ENCODE measurements around the gene SERP2.
"Not testable (repeated sequence)": the region's sequence is repeated elsewhere in the genome, so short reads cannot be mapped to it uniquely, and the experiment has no call there.

The SERP2 gene

DNA sequence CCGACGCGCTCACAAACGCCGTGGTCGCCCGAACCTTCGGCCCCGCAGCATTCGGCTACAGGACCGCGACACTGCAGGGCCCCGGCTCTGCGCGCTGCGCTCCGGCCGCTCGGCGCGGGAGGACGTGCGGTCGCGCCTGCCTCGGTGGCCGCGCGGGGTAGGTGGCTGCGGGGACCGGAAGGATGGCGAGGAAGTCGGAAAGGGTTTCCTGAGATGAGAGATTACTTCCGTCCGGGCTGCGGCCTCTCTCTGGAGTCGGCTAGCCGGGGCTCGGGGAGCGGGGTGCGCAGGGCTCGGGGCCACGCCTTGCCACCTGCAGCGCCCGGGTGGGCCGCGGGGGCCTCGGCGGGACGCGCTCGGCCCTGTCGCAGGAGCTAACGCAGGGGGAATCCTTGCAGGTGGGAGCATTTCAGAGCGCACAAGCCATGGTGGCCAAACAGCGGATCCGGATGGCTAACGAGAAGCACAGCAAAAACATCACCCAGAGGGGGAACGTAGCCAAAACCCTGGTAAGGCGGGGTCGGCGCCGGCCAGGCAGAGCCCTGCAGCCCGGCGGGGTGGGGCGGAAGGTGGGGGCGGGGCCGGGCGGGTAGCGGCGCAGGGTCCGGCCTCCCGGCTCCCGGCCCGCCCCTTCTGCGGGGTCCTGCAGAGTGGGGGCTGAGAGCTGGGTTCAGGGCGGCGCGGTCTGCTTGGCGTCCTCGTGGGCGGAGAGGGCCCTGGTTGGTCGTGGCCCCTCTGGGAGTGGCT, at the start of gene SERP2:
TSS of gene SERP2 (plus strand) at position 224 of the 747 bp plus-strand sequence. CDS start at position 426, 202 bp downstream.
- DNase-seq (ENCODE audit: low spot score) = peak; percentile 62

DNA sequence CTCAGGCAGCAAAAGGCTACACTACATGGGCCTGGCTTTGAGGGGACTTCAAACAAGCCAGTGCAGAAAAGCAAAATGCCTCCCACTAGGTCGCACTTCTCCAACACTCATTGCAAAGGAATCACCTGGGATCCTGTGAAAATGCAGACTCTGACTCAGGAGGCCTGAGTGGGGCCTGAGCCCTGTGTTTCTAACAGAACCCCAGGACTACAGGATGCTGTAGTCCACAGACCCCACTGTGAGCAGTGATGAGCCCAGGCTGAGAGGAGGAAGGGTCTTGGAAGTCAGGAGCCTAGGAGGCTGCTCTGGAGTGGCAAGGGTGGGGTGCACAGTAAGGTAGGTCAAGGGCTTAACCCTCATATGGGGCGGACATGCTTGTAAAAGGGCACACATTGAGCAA, 46.7 kb upstream of the SERP2 start:
- no peak for DNase-seq (ENCODE audit: low spot score)

DNA sequence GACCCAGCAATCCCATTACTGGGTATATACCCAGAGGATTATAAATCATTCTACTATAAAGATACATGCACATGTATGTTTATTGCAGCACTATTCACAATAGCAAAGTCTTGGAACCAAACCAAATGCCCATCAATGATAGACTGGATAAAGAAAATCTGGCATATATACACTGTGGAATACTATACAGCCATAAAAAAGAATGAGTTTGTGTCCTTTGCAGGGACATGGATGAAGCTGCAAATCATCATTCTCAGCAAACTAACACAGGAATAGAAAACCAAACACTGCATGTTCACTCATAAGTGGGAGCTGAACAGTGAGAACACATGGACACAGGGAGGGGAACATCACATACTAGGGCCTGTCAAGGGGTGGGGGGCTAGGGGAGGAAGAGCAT, 44.6 kb upstream of the SERP2 start:
- not testable (repeated sequence) for DNase-seq (ENCODE audit: low spot score)

DNA sequence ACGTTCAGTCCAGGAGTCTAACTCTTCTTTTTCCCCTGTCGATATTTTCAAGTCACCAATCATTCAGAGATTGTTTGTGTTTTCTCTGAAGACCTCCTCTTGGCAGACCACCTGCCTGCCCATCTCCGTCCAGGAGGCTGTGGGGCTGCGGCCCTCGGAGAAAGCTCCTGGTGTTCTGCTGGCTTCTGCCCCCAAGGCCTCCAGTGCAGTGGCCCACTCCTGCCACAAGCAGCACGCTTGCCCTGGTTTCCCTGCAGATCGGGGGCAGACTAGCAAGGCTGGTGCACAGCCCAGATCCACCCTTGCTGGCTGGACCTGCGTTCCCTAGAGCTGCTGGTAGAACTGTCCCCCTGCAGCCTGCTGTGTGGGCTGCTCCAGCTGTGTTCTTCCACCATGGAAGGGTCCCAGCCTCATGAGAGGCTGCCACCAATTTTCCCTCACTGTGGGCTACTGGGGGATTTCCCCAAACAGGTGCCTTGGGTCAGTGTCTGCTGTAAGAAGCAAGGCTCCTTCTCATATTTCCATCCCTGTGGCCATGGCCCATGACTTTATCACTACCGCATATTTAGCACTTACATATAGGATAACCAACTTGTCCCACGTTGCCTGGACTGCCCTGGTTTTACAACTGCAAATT, 43.6 kb upstream of the SERP2 start:
- no peak for DNase-seq (ENCODE audit: low spot score)

DNA sequence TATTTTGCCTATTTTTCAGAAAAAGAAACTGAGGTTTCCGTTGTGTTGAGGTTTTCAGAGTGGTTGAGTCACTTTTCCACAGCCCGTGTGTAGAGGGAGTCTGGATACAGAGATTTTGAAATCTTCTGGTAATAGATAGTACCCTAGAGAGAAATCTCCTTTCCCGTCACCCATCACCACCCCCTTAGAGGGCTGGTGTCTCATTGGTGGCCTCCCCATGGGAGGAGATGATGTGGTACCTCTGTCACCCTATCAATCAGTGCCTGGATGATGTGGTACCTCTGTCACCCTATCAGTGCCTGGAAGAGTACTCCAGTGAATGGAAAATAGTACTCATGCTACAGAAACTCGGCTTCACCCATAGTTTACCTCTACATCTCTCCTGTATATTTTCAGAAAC, 42.2 kb upstream of the SERP2 start:
- DNase-seq (ENCODE audit: low spot score) = no peak

DNA sequence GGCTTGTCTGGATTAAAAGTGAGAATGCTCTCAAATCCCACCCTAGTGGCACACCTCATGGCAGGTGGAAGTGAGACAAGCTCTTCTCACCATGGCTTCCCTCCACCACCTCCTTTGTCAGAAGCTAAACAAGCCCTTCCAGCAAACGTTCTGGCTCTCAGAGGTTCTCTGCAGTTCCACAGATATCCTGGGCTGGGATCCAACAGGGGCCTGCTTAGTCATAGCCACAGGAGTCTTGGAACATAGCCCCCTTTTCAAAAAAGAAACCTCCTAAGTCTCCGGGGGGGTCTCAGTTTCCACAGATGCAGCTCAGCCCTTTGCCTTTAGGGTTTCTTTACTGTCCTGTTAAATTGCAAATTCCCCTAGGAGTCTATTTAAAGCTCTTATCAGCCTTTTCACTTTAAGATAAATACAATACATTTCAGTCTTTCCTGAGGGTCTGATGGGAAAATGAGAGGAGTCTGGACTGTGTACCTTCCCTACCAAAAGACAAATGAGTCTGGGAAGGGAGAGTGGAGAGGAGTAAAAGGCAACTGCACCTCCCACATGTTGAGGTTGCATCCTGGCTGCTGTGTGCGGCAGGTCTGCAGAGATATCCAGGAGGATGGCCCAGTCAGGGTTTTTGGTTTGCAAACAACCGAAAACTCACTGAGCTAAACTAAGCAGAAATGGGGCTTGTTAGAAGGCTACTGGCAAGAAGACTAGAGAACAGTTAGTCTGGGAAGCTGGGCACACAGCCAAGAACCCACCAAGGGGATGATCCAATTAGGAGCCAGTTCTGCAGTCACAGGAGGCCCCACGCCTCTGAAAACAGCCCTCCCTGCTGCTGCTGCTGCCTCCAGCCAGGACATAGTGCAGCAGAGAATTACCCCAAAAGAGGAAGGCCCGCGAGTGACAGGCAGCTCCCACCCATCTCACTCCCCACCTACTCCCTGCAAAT, 41.4 kb upstream of the SERP2 start:
- DNase-seq (ENCODE audit: low spot score) = peak; percentile 60

DNA sequence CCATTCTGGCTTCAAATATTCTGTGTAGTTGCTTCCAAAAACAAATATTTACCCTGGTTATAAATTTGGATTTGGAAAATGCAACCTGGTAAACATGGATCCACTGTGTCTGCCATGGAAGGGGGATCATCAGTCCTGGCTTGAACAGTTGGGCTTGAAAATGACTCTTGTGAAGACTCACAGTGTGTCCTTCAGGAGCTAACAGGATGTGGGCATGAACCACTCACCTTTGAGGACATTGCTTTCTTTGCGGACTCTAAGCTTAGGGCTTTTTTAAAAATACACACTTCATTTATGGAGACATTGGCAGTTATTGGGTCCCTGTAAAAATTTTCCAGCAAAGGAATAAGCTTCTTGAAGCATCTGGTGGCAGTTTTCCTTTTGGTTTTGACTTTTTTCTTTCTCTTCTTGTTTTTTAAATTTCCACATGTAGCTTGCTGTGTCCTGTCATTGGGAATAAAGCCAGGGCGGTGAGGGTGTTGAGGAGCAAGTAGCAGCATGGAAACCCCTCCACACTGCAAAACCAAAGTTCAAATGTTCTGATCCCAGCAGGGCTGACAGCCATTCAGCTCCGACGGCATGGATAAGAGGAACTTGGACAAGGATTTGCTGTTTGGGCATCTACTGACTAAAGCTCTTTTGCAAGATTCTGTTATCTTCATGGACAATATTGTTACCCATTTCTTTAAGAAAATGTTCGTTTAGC, 39.5 kb upstream of the SERP2 start:
- no peak for DNase-seq (ENCODE audit: low spot score)

DNA sequence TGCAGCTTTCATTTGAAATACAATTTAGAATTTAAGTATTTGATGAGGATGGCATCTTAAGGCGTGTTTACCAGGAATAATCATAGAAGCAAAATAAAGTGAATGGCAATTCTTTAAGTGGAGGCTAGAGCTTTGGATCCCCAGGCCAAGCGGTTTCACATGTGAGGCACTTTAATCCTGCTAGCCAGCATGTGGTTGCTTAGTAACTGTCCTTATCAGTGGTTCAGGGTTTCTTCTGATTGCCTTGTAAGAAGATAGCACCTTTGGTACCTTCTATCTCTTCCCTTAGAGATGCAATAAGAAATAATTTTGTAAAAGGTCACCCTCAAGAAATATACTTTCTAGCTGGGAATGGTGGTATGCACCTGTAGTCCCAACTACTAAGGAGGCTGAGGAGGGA, 38.9 kb upstream of the SERP2 start:
- no peak for DNase-seq (ENCODE audit: low spot score)

DNA sequence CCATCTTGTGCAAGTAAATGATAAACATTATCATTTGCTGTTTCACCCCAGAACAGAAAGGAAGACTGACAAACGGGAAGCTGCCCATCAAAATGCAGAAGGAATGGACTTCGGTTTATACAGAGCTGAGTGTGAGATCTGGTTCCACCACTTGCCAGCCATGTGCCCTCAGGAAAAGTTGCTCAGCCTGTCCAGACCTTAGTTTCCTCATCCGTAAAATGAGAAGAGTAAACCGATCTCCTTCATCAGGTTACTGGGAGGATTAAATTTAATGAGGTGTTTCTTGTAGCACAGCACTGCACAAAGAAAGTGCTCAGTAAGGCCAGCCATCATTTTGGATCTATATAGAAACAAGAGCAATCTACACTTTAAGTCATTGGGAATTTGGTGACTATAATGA, 36.7 kb upstream of the SERP2 start:
- no peak for DNase-seq (ENCODE audit: low spot score)

DNA sequence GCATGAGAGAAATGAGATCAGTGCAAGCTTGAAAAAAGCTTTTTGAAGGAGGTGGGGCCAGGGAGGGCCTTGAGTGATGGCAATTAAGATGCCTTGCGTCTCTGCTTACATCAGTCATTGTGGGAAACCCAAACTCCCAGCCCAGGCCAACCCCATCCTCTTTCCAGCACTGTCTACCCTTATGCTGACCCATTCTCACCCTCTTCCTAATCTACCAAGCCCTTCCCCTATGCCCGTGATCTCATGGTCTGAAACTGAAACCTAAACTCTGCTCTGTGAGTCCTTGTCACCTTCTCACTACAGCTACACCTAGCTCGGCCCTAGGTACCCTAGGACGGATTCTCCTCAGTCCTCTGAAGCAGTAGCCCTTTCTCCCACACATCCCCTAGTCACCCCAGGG, 36.0 kb upstream of the SERP2 start:
- no peak for DNase-seq (ENCODE audit: low spot score)

DNA sequence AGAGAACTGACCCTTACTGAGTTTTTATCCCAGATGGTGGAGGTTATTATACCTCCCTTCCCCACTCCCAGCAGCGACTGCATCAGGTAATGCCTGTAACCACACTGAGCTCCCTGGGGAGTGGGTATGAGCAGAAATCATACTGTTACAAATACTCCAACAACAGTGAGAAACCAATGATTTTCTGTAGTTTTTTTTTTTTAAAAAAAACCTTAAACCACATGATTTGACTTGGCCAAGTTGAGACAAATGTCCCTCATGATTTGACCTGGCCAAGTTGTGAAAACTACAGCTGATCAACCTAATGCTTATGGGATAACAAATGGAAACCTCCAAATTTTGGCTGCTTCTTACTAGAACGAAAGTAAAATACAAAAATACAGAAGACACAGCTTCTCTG, 33.1 kb upstream of the SERP2 start:
- no peak for DNase-seq (ENCODE audit: low spot score)

DNA sequence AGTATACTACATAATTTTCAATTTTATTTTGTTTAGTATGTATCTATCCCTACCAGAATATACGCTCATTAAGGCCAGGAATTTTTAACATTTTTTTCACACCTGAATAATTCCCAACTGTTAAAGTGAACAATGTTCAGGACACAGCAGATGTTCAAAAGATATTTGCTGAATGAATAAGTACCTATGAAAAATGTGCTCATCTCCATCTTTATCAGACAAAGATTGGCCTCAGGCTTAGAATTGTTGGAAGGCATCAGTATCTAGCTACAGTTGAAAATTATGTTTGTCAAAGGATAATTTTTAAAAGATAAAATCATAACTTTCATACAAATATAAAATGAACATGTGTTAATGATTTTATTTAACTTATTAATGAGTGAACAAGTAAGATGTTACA, 30.9 kb upstream of the SERP2 start:
- DNase-seq (ENCODE audit: low spot score) = no peak

DNA sequence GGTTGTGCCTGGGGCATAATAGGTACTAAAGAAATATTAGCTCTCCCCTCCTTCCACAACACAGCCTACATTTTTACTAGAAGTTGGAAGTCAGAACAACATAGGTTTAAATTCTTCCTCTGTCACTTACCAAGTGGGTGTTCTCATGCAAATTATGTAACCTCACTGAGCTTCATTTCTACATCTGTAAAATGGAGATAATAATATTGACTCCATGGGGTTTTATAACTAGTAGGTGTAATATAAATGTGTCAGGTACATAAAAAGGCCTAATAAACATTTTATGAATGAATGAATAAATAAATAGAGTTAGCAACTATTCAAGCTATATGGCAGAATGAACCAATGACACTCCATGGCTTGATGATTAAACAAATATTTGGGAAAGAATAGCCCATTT, 27.1 kb upstream of the SERP2 start:
- no peak for DNase-seq (ENCODE audit: low spot score)

DNA sequence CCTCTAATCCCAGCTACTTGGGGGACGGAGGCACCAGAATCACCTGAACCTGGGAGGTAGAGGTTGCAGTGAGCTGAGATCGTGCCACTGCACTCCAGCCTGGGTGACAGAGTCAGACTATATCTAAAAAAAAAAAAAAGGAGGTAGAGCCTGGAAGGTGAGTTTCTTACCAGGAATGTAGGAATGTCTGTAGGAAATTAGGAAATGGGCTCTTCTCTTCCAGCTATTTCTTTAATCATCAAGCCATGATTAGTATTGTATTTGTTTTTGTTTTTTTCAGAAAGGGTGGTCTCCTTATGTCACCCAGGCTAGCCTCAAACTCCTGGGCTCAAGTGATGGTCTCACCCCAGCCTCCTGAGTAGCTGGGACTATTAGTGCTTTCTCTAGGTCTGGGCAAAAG, 26.3 kb upstream of the SERP2 start:
- DNase-seq (ENCODE audit: low spot score) = no peak

DNA sequence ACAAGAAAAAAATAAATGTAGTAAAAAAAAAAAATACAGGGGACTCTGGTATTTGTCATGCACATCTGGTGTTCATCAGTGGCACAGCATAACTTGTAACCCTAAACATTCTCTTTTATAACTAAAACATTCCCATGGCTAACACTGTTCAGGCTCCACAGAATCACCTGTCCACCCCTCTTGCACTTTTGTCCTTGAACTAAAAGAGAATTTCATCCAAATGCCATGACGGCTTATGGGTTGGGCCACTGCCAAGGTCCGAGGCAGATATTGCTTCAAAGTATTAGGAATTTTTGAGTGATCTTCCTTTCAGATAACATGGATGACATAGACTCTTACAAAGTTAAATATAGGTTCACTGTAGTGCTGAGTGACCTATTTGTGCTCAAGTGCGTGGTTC, 25.7 kb upstream of the SERP2 start:
- DNase-seq (ENCODE audit: low spot score) = peak; percentile 47

DNA sequence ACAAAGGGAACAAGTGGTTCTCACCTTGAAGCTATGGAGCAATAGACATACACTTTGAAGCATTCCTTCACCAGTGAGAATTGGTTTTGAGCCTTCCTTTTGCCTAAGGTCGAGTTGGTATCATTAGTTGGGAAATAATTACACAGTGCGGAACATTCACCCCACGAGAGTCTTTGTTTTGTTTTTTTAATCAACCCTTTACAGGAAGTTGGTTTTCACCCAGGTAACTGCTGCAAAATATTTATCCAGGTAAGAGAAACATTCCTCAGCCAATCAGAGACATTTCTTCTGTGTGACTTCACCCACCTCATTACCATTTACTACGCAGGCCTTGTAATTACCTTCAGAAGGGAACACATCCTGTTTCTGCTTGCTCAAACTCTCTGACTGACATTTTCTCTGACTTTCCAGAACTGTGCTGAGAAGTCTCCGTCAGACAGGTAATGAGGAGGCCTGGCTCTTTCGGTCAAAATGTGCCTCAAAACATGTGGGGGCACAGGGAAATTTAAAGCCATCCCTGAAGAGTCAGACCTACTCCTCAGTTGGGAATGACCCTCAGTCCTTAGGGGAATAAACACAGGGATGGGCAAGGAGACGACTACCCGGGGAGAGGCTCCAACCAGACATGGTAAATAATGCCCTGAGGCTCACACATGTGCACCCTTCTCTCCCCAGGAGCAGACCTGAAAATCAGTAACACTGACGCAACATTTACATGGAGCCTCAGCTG, 22.7 kb upstream of the SERP2 start:
- no peak for DNase-seq (ENCODE audit: low spot score)

DNA sequence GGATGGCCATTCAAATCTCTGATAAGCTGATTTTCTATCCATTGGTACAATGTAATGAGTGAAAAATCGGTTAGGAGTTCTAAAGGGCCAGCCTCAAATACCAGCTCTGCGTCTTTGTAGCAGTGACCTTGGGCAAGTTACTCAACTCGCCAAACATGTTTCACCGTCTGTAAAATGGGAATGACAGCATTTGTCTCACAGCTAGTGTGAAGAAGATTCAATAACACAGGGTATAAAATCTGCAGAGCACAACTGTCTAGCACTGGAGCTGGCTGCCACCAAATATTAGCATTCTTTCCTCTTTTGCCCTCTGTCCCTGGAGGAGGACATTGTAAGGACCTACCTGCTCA, 22.1 kb upstream of the SERP2 start:
- DNase-seq (ENCODE audit: low spot score) = no peak

DNA sequence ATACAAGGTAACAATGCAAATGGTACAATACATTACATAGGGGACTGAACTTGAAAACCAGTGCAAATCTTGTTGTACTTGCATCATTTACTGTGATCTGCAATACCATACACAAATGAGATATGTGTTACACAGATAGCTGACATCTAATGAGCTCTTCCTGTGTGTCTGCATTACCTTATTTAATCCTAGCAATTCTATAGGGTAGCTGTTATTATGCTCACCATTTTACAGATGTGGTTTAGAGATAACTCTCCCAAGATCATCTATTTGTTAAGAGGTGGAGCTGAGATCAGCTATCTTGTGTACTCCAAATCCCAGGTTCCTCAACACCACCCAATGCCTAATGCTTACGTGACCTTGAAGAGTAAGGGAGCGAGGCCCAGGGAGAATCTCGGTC, 21.4 kb upstream of the SERP2 start:
- no peak for DNase-seq (ENCODE audit: low spot score)

DNA sequence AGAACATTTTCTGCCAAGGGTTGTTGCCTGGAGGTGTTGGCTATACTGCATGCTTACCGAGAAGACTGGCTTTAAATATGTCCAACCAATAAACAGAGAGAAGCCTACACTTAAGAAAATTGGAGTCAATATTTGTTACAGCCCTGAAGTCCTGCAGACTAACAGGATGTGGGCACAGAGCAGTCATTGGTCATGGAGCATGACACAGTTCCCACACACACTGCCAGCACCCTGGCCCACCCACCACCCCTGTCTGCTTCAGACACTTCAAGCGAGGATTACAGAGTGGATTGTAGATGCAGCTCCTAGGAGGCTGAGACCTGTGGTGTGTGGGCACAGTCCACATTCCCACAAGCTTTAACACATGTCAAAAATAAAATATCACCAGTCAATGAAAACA, 21.0 kb upstream of the SERP2 start:
- DNase-seq (ENCODE audit: low spot score) = no peak

DNA sequence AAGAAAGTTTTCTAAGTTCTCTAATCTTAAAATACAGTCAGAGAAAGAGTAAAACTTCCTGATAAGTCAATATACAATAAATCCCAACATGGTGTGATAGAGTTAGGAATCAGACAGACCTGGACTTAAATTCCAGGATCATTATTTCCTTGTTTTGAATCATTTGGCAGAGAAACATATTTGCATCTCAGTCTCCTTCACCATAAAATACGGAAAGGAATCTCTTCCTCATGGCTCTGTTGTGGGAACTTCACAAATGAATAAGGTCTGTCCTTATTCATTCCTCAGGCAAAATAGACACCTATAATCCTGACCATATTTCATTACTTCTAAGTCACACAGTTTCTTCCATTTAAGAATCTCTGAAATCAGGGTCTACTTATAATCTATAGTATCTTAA, 19.3 kb upstream of the SERP2 start:
- DNase-seq (ENCODE audit: low spot score) = no peak

DNA sequence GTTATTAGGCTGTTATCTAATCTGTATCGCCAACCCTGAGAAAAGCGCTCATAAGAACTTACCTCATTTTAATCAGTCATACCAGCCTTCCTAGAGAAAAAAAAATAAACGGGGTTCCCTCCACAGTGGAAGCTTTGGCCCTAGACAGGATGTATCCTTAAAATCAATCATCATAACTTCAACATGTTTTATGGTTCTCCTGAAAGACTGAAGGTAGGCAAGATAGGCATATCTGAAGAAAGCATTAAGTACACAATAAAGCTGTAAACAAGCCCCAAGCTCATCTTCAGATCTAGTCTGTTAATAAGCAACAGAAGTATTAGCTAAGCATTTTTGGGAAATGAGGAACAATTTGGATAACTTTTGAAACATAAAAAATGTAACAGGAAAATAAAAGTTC, 18.7 kb upstream of the SERP2 start:
- no peak for DNase-seq (ENCODE audit: low spot score)

DNA sequence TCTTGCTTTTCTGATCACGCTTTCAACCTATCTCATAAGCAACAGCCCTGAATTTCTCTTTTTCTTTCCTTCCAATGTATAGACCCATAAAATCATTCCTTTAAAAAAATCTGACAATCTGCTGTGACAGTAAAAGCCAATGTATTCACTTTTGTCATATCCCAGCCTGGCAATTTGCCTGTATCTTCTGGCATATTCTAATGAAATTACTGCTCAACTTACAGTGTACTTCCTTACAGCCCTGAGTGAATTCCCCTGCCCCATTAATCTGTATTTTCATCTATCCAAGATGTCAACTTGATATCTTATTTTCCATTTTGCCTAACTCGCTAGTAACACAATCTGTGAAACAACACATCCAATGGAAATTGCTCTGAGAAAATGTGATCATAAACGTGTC, 18.0 kb upstream of the SERP2 start:
- no peak for DNase-seq (ENCODE audit: low spot score)
